ENCODE data around the gene LDB2.

LDB2 gene

GRCh38 chr4:16846540-16847117 lies 51.8 kb downstream of the LDB2 start:
- Histone ChIP-seq H3K4me1 (ENCODE audit: control insufficient read depth, insufficient read depth, low read length, poor library complexity, severe bottlenecking) (no peaks in the 10 kb centered on the region), H3K4me3 (ENCODE audit: insufficient read depth, low read depth, low read length, poor library complexity, severe bottlenecking) (no peak overlapping the region), H3K27ac (ENCODE audit: insufficient read depth, low read length, poor library complexity, severe bottlenecking) (no peak overlapping the region), H3K27me3 (replicated peaks; ENCODE audit: control insufficient read depth, insufficient read depth, low read length, poor library complexity, severe bottlenecking) (no peaks in the 10 kb centered on the region), H3K9me3 (ENCODE audit: control insufficient read depth, low read length) (no peaks in the 10 kb centered on the region), H3K36me3 (ENCODE audit: control insufficient read depth, insufficient read depth, low read length) (no peaks in the 10 kb centered on the region)
- no peak for DNase-seq

- Histone ChIP-seq H3K4me3 (ENCODE audit: insufficient read depth, low read depth, low read length, poor library complexity, severe bottlenecking) (no peak overlapping the region), H3K36me3 (ENCODE audit: control insufficient read depth, insufficient read depth, low read length) (no peaks in the 10 kb centered on the region), H3K27me3 (replicated peaks; ENCODE audit: control insufficient read depth, insufficient read depth, low read length, poor library complexity, severe bottlenecking) (no peaks in the 10 kb centered on the region), H3K4me1 (ENCODE audit: control insufficient read depth, insufficient read depth, low read length, poor library complexity, severe bottlenecking) (no peaks in the 10 kb centered on the region), H3K27ac (ENCODE audit: insufficient read depth, low read length, poor library complexity, severe bottlenecking) (no peak overlapping the region), H3K9me3 (ENCODE audit: control insufficient read depth, low read length) (no peaks in the 10 kb centered on the region)
- DNase-seq, result no peak
Measured at GRCh38 chr4:16844816-16845586, 53.4 kb downstream of the LDB2 start.

GRCh38 chr4:16843831-16844508 lies 54.5 kb downstream of the LDB2 start:
- no peaks in the 10 kb centered on the region for H3K4me1 ChIP-seq (ENCODE audit: control insufficient read depth, insufficient read depth, low read length, poor library complexity, severe bottlenecking)
- H3K4me3 ChIP-seq (ENCODE audit: insufficient read depth, low read depth, low read length, poor library complexity, severe bottlenecking), result no peak overlapping the region
- H3K36me3 ChIP-seq (ENCODE audit: control insufficient read depth, insufficient read depth, low read length), result no peaks in the 10 kb centered on the region
- no peak overlapping the region for H3K27ac ChIP-seq (ENCODE audit: insufficient read depth, low read length, poor library complexity, severe bottlenecking)
- DNase-seq, result no peak
- no peaks in the 10 kb centered on the region for H3K27me3 ChIP-seq (replicated peaks; ENCODE audit: control insufficient read depth, insufficient read depth, low read length, poor library complexity, severe bottlenecking)
- H3K9me3 ChIP-seq (ENCODE audit: control insufficient read depth, low read length), result no peaks in the 10 kb centered on the region

- no peaks in the 10 kb centered on the region for H3K36me3 ChIP-seq (ENCODE audit: control insufficient read depth, insufficient read depth, low read length)
- H3K4me1 ChIP-seq (ENCODE audit: control insufficient read depth, insufficient read depth, low read length, poor library complexity, severe bottlenecking), result no peaks in the 10 kb centered on the region
- H3K27ac ChIP-seq (ENCODE audit: insufficient read depth, low read length, poor library complexity, severe bottlenecking), result no peak overlapping the region
- no peak for DNase-seq
- no peak overlapping the region for H3K4me3 ChIP-seq (ENCODE audit: insufficient read depth, low read depth, low read length, poor library complexity, severe bottlenecking)
- no peaks in the 10 kb centered on the region for H3K9me3 ChIP-seq (ENCODE audit: control insufficient read depth, low read length)
- no peaks in the 10 kb centered on the region for H3K27me3 ChIP-seq (replicated peaks; ENCODE audit: control insufficient read depth, insufficient read depth, low read length, poor library complexity, severe bottlenecking)
Measured at GRCh38 chr4:16838226-16838875, 60.1 kb downstream of the LDB2 start.

GRCh38 chr4:16837475-16837874 lies 61.0 kb downstream of the LDB2 start:
- Histone ChIP-seq H3K36me3 (ENCODE audit: control insufficient read depth, insufficient read depth, low read length) (no peaks in the 10 kb centered on the region), H3K4me3 (ENCODE audit: insufficient read depth, low read depth, low read length, poor library complexity, severe bottlenecking) (no peak overlapping the region), H3K27me3 (replicated peaks; ENCODE audit: control insufficient read depth, insufficient read depth, low read length, poor library complexity, severe bottlenecking) (no peaks in the 10 kb centered on the region), H3K4me1 (ENCODE audit: control insufficient read depth, insufficient read depth, low read length, poor library complexity, severe bottlenecking) (no peaks in the 10 kb centered on the region), H3K9me3 (ENCODE audit: control insufficient read depth, low read length) (no peaks in the 10 kb centered on the region), H3K27ac (ENCODE audit: insufficient read depth, low read length, poor library complexity, severe bottlenecking) (no peak overlapping the region)
- DNase-seq, result no peak

- Histone ChIP-seq H3K36me3 (ENCODE audit: control insufficient read depth, insufficient read depth, low read length) (no peaks in the 10 kb centered on the region), H3K9me3 (ENCODE audit: control insufficient read depth, low read length) (no peaks in the 10 kb centered on the region), H3K4me3 (ENCODE audit: insufficient read depth, low read depth, low read length, poor library complexity, severe bottlenecking) (no peak overlapping the region), H3K27ac (ENCODE audit: insufficient read depth, low read length, poor library complexity, severe bottlenecking) (no peak overlapping the region), H3K4me1 (ENCODE audit: control insufficient read depth, insufficient read depth, low read length, poor library complexity, severe bottlenecking) (no peaks in the 10 kb centered on the region), H3K27me3 (replicated peaks; ENCODE audit: control insufficient read depth, insufficient read depth, low read length, poor library complexity, severe bottlenecking) (no peaks in the 10 kb centered on the region)
- no peak for DNase-seq
Measured at GRCh38 chr4:16836324-16836723, 62.1 kb downstream of the LDB2 start.

GRCh38 chr4:16835597-16836247 lies 62.7 kb downstream of the LDB2 start:
- DNase-seq, result no peak
- Histone ChIP-seq H3K27me3 (replicated peaks; ENCODE audit: control insufficient read depth, insufficient read depth, low read length, poor library complexity, severe bottlenecking) (no peaks in the 10 kb centered on the region), H3K27ac (ENCODE audit: insufficient read depth, low read length, poor library complexity, severe bottlenecking) (no peak overlapping the region), H3K4me3 (ENCODE audit: insufficient read depth, low read depth, low read length, poor library complexity, severe bottlenecking) (no peak overlapping the region), H3K4me1 (ENCODE audit: control insufficient read depth, insufficient read depth, low read length, poor library complexity, severe bottlenecking) (no peaks in the 10 kb centered on the region), H3K36me3 (ENCODE audit: control insufficient read depth, insufficient read depth, low read length) (no peaks in the 10 kb centered on the region), H3K9me3 (ENCODE audit: control insufficient read depth, low read length) (no peaks in the 10 kb centered on the region)

GRCh38 chr4:16834814-16835213 lies 63.6 kb downstream of the LDB2 start:
- no peak overlapping the region for H3K4me3 ChIP-seq (ENCODE audit: insufficient read depth, low read depth, low read length, poor library complexity, severe bottlenecking)
- no peaks in the 10 kb centered on the region for H3K4me1 ChIP-seq (ENCODE audit: control insufficient read depth, insufficient read depth, low read length, poor library complexity, severe bottlenecking)
- no peaks in the 10 kb centered on the region for H3K9me3 ChIP-seq (ENCODE audit: control insufficient read depth, low read length)
- no peaks in the 10 kb centered on the region for H3K36me3 ChIP-seq (ENCODE audit: control insufficient read depth, insufficient read depth, low read length)
- H3K27ac ChIP-seq (ENCODE audit: insufficient read depth, low read length, poor library complexity, severe bottlenecking), result no peak overlapping the region
- no peak for DNase-seq
- H3K27me3 ChIP-seq (replicated peaks; ENCODE audit: control insufficient read depth, insufficient read depth, low read length, poor library complexity, severe bottlenecking), result no peaks in the 10 kb centered on the region

GRCh38 chr4:16833722-16834121 lies 64.7 kb downstream of the LDB2 start:
- Histone ChIP-seq H3K9me3 (ENCODE audit: control insufficient read depth, low read length) (no peaks in the 10 kb centered on the region), H3K27me3 (replicated peaks; ENCODE audit: control insufficient read depth, insufficient read depth, low read length, poor library complexity, severe bottlenecking) (no peaks in the 10 kb centered on the region), H3K4me3 (ENCODE audit: insufficient read depth, low read depth, low read length, poor library complexity, severe bottlenecking) (no peak overlapping the region), H3K27ac (ENCODE audit: insufficient read depth, low read length, poor library complexity, severe bottlenecking) (no peak overlapping the region), H3K36me3 (ENCODE audit: control insufficient read depth, insufficient read depth, low read length) (no peaks in the 10 kb centered on the region), H3K4me1 (ENCODE audit: control insufficient read depth, insufficient read depth, low read length, poor library complexity, severe bottlenecking) (no peaks in the 10 kb centered on the region)
- DNase-seq, result no peak
